ENCODE data around the gene ZSCAN18.
"Not testable (repeated sequence)": the region's sequence is repeated elsewhere in the genome, so short reads cannot be mapped to it uniquely, and the experiment has no call there.

ZSCAN18 gene, protein sequence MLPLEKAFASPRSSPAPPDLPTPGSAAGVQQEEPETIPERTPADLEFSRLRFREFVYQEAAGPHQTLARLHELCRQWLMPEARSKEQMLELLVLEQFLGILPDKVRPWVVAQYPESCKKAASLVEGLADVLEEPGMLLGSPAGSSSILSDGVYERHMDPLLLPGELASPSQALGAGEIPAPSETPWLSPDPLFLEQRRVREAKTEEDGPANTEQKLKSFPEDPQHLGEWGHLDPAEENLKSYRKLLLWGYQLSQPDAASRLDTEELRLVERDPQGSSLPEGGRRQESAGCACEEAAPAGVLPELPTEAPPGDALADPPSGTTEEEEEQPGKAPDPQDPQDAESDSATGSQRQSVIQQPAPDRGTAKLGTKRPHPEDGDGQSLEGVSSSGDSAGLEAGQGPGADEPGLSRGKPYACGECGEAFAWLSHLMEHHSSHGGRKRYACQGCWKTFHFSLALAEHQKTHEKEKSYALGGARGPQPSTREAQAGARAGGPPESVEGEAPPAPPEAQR

DNA sequence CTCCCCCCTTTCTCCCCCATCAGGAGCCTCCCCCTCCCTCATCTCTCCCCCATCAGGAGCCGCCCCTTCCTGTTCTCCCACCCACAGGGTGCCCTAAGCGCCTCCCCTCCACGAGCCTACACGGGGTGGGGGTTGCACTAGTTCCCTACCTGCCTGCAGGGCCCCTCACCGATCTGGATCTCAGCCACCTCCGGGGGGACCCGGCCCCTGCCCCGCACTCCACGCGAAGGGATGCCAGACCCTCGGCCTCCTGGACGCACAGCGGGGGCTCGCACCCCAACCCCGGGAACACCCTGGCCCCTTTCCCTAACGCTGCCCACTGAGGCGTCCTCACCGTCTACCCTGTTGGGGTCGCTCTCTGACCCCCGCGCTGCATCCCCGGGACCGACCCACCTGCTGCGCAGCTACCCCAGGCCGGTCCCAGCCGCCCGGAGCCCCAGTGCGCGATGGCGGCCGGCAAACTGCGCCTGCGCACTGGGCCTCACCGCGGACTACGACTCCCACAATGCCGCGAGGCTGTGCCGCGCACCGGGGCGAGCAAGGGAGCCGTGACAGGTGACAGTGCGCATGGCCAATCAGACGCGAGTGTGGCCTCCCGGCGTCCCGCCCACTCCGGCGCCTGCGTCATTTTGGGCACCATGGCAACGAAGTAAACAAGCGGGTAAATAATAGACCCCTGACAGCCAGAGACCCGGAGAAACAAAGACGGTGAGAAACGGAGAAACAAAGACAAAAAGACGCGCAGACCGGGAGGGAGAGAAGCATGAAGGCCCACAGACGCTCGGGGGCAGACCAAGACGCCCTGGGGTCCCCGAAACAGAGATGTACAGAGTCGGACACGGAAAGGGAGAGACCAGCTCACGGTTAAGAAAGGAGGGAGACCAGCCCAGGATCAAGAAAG lies at the start of gene ZSCAN18:
TSS of gene ZSCAN18 (minus strand) at position 451 of the 901 bp plus-strand sequence. CDS start 7,964 bp downstream, outside the sequence.
- peak; percentile 35 for FAIRE-seq

DNA sequence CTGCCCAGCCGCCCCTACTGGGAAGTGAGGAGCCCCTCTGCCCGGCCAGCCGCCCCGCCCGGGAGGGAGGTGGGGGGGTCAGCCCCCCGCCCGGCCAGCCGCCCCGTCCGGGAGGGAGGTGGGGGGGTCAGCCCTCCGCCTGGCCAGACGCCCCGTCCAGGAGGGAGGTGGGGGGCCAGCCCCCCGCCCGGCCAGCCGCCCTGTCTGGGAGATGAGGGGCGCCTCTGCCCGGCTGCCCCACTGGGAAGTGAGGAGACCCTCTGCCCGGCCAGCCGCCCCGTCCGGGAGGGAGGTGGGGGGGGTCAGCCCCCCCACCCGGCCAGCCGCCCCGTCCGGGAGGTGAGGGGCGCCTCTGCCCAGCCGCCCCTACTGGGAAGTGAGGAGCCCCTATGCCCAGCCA lies 49.4 kb upstream of the ZSCAN18 start:
- FAIRE-seq, result not testable (repeated sequence)

DNA sequence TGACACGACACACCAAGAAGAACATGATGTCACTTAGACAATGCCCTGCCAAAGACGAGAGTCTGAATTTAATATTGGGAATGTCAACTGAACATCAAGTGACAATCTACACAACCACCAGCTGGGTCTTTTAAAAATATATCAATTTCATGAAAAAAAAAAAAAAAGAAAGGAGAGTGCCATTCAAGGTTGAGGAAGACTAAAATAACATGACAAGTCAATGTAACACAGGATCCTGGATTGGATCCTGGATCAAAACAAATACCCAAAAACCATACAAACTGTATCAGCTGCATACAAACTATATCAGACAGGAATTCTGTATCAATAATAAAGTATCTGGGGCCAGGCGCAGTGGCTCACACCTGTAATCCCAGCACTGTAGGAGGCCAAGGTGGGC lies 47.8 kb upstream of the ZSCAN18 start:
- no peak for FAIRE-seq

DNA sequence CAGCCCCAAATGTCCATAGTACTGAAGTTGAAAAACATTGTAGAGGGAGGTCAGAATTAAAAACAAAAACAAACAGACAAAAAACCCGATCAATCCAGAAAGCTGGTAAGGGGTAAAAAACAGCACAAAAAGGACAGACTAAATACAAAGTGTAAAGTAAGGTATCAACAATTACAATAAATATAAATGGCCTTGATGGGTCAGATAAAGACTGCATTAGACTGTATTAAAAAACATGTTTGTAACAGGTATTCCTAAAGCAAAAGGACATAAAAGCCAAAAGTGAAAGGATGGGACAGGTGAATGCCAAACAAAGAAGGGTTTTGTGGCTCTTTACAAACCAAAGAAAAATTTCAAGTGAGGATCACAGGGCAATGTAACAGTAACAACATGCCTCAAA lies 36.2 kb upstream of the ZSCAN18 start:
- FAIRE-seq, result no peak

DNA sequence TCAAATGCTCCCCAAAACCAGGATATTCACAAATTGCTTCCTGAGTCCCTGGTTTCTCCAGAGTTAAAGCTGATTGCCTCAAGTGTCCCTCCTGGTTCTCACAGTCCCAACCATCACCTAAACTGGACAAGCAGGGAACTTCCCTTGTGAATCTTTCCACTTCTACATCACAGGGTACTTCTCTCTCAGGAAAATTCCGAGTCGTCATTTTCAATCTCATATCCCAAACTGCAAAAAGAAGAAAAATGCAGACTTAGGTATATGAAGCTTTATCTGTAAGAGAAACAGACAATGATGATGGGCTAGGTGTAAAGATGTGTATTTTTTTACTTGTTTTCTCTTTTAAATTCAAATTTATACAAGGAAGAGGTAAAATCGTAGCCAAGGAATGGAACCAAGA lies 31.3 kb upstream of the ZSCAN18 start:
- FAIRE-seq, result no peak

DNA sequence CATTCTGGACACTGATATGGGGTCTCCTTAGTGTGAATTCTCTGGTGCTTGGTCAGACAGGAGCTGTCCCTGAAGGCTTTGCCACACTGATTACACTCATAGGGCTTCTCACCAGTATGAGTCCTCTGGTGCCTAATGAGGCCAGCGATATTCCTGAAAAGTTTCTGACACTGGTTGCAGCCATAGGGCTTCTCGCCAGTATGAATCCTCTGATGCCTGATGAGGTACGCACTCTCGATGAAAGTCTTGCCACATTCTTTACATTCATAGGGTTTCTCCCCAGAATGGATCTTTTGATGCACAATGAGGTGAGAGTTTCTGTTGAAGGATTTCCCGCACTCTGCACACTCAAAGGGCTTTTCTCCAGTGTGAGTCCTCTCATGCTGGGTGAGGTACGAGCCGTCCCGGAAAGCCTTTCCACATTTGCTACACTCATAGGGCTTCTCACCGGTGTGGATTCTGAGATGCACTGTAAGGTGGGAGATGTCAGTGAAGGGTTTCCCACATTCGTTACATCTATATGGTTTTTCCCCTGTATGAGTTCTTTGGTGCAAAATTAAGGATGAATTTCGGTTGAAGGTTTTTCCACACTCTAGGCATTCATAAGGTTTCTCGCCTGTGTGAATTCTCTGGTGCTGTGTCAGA lies 30.1 kb upstream of the ZSCAN18 start:
- no peak for FAIRE-seq

DNA sequence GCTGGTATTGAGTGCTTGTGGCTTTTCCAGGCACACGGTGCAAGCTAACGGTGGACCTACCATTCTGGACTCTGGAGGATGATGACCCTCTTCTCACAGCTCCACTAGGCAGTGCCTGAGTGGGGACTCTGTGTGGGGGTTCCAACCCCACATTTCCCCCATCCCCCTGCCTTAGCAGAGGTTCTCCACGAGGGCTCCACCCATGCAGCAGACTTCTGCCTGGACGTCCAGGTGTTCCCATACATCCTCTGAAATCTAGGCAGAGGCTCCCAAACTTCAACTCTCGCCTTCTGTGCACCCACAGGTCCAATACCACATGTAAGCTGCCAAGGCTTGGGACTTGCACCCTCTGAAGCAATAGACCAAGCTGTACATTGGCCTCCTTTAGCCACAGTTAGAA lies 25.3 kb upstream of the ZSCAN18 start:
- no peak for FAIRE-seq

DNA sequence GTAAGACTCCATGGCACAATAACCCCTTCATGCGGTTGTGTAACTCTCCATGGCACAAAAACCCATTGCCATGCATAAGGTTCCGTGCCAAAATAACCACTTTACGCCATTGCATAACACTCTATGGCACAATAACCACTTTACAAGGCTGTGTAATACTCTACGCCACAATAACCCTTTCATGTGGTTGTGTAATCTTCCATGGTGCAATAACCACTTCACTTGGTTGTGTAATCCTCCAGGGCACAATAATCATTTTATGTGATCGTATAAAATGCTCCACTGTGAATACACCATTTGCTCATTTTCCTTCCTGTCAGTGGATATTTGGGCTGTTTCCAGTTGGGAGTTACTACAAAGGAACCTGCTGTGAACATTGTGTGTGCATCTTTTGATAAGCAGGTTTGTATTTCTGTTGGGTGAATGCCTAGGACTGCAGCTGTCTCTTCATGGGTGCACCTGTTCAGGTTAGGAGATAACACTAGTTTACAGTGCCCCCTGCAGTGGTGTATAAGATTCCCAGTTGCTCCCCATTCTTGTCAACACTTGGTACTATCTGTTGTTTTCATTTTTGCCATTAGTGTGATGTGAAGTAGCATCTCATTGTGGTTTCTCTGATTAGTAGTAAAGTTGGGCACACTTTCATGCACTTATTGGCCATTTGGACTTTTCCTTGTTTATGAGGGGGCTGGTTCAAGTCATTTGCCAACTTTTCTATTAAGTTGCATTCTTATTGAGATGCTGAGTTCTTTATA lies 21.1 kb upstream of the ZSCAN18 start:
- no peak for FAIRE-seq

DNA sequence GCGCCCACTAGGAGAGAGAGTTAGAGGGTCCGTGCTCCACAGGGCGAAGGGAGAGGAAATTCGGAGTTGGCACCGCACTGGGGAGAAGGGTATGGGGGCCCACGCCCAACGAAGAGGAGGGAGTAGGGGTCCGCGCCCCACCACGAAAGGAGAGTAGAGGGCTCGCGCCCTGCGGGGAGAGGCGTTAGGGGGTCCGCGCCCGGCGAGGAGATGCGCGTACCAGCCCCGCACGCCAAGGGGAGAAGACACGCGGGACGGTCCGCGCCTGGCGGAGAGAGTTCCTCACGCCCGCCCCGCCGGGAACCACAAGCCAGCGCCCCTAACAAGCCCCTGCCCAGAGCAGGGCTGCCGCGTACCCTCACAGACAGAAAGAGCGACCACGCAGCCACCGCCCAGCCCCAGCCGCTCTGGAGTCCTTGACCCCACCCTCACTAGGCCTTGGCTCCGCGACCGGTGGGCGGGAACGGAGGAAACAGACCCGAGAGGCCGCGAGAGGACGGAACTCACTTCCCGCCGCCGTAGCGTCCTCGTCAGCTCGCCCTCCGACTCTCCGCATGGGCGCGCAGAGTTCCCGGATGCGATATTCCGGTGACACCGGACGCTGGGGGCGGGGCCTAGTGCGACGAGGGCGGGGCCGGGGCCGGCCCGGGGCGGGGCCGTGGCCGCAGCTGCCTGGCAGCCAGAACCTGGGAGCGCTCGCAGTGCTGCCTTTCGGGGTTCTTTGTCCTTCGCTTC lies 20.0 kb upstream of the ZSCAN18 start:
- no peak for FAIRE-seq

DNA sequence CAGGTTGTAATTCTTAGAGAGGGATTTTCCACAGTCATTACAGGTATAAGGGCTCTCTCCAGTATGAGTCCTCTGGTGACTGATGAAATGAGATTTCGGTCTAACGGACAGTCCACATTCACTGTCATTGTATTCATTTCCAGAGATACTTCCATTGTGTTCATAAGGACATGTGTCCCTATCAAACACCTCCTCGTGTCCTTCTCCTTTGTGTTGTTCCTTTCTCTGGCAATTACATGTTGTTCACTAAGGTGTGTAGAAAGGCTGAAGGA lies 10.5 kb upstream of the ZSCAN18 start:
- no peak for FAIRE-seq

DNA sequence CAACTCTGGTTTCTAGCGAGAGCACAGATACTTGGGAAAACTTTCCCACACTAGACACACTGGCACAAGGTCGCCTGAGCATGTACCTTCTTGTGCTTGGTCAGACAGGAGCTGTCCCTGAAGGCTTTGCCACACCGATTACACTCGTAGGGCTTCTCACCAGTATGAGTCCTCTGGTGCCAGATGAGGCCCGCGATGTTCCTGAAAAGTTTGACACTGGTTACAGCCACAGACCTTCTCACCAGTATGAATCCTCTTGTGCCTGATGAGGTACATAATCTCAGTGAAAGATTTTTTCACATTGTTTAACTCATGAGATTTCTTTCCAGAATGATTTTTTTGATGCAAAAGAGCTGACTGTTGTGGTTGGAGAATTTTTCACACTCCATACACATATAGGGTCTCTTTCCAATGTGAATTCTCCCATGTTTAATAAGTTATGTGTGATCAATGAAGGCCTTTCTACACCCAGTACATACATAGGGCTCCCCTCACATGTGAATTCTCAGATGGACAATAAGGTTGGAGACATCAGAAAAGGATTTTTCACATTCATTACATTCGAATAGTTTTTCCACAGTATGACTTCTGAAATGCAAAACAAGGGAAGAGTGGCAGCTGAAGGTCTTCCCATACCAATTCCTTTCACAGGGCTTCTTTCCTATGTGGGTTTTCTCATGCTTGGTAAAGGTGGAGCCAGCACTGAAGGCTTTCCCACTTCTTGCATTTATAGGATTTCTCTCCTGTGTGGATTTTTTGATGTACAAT lies 9.9 kb upstream of the ZSCAN18 start:
- FAIRE-seq, result no peak

DNA sequence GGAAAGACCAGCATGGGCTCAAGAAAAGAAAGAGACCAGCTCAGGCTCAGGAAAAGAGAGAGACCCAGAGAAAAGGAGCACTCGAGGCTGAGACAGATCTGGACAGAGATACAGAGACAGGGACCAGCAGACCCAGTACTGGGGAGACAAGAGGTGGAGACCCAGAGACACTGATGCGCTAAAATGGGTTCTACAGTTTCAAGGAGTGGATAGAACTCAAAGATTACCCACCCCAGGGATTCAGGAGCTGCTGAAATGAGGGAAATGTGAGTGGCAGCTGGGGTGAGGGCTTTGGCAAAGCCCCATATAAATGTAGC lies 609 bp upstream of the ZSCAN18 start:
- FAIRE-seq, result no peak

DNA sequence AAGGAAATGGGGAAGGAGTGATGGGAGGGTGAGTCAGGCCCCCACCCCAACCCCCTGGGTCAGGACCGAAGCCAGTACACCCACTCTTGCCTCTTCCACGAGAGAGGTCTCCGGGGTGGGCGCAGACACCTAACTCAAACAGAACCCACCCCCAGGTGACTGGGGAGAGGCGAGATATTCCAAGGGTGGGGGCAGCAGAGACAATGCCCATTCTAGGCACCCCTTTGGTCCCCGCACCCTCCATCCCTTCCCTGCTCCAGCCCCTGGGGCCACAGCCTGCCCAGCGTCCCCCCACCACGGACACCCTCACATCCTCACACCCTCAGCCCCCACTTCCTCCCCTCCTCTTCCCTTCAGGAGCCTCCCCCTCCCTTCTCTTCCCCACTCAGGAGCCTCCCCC lies 682 bp downstream of the ZSCAN18 start:
- FAIRE-seq, result no peak

DNA sequence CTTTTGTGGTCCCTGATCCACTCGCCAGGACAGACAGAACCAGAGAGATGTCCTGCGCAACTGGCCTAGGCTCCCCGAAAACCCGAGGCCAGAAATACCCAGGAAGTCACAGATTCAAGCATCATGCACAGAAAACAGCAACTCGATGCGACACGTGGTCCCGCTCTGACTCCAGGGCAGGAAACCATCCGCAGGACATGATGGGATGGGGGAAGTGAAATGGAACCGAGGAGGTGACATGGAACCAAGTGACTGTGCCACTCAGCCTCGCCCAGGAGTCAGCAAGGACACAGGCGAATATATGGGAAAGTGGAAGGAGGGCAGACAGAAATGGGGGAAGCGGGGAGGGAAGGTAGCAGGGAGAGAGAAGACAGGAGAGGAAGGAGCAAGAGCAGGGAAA lies 1.1 kb downstream of the ZSCAN18 start:
- FAIRE-seq, result no peak

DNA sequence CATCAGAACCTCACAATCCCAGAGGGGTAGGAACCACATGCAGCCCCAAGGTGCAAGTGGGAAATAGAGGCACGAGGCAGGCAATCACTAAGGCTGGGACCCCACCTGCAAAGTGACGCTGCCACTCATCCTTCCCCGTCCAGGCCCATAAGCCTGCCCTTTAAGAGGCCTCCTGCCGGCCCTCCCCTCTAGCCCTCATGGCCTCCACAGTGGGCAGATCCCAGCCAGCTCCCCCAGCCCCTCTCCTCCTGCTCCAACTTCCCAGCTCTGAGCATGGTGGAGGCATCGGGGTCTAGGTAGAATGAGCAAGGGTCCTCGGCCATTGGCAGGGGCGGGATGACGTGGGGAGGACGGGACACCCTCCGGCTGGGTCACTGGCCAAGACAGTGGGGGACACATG lies 2.7 kb downstream of the ZSCAN18 start:
- FAIRE-seq, result no peak

DNA sequence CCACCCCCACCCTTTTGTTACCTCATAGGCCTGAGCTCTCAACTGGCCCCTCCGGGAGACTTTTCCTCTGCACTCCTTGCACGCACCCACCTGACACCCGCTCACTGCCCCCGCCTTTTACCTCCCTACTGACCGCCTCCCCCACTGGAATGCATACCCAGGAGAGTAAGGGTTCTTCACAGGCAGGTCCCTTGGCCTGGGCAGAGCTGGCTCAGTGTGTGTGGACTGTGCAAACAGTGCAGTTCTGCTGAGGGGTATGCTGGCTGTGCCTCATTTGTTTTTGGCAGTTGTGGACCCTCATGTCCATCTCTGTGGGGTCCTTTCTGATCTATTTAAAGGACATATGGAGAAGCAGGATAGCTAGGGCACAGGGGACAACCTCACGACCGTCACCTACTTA lies 5.0 kb downstream of the ZSCAN18 start:
- no peak for FAIRE-seq

DNA sequence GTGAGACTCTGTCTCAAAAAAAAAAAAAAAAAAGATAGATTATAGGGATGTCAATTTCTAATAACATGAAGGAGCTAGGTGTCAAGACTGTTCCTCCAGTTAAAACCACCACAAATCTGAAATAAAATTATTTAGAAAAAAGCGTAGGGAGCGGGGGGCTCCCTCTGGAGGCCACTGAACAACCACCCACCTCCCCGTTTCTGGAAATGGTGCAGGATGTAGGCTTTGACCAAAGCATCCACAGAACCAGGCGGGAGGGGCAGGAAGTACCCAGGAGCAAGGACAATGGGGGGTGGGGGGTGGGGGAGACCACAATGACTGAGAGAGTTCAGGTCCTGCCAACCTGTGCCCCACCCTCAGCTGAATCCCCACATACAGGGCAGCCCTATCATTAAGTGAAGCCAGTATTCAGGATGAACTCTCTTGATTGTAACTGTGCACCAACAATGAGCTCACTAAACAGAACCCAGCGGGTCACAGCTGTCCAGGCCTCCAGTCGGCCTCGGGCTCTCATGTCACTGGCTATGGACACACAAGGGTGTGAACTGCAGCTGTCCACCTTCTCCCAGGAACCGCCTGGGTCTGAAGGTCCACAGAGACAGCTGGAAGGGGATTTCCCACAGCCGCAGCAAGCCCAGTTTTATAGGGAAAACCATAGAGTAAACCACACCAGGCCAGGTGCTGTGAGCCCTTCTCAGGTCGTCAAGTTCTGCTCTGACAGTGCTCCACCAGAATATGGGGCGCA lies 6.6 kb downstream of the ZSCAN18 start:
- FAIRE-seq, result no peak

DNA sequence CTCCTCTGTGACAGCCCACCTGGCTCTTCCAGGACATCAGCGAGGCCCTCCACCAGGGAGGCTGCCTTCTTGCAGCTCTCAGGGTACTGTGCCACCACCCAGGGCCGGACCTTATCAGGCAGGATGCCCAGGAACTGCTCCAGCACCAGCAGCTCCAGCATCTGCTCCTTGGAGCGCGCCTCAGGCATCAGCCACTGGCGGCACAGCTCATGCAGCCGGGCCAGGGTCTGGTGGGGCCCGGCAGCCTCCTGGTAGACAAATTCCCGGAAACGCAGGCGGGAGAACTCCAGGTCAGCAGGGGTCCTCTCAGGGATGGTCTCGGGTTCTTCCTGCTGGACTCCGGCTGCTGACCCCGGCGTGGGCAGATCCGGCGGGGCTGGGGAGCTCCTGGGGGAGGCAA lies 8.2 kb downstream of the ZSCAN18 start:
- no peak for FAIRE-seq

DNA sequence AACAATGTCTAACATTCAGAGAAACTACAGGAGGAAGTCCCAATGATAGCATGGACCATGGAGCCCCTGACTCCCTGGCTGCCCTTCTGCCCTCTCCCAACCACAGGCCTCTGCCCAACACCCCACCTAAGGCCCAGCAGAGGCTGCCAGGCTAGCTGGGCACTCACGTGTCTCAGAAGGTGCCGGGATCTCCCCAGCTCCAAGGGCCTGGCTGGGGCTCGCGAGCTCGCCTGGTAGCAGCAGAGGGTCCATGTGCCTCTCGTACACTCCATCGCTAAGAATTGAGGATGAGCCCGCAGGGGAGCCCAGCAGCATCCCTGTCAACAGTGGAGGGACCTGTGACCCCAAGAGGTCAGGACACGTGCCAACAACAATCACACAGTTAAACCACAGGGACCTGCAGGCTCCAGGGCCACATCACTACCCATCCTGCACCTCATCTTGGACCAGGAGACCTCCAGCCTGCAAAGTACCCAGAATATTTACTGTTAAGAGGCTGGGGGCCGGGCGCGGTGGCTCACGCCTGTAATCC lies 9.4 kb downstream of the ZSCAN18 start:
- FAIRE-seq, result no peak

Data from A204.1 (cell line).